ENCODE results near the gene CDX2.

DNA sequence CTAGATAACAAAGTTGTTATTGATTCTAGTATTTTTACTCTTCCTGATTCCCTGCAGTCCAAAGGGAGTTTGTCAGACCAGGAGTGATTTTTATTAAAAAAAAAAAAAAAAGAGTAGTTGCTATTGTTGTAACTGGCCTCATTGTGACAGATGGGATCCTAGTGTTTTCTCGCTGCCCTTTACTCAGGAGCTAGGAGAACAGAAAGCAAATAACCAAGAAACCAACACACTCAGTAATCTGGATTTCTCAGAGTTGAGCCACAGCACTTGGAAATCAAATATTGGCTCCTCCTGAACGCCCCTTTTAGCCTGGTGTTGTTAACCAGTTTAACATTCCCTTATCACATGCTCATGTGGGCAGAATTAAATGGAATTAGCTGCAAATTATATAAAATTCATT lies 57.6 kb downstream of the CDX2 start:
- TF ChIP-seq CTCF (IDR thresholded peaks at IDR 0.05; ENCODE audit: low read depth, low read length, missing input control) (no peak), TAF1 (conservative IDR thresholded peaks at IDR 0.05) (no peak), ZBTB33 (IDR thresholded peaks at IDR 0.05) (no peak), YY1 (IDR thresholded peaks at IDR 0.05) (no peak), FOXA1 (IDR thresholded peaks at IDR 0.05) (no peak), JUND (IDR thresholded peaks at IDR 0.05) (no peak)
- TF ChIP-seq, protein P1, sequence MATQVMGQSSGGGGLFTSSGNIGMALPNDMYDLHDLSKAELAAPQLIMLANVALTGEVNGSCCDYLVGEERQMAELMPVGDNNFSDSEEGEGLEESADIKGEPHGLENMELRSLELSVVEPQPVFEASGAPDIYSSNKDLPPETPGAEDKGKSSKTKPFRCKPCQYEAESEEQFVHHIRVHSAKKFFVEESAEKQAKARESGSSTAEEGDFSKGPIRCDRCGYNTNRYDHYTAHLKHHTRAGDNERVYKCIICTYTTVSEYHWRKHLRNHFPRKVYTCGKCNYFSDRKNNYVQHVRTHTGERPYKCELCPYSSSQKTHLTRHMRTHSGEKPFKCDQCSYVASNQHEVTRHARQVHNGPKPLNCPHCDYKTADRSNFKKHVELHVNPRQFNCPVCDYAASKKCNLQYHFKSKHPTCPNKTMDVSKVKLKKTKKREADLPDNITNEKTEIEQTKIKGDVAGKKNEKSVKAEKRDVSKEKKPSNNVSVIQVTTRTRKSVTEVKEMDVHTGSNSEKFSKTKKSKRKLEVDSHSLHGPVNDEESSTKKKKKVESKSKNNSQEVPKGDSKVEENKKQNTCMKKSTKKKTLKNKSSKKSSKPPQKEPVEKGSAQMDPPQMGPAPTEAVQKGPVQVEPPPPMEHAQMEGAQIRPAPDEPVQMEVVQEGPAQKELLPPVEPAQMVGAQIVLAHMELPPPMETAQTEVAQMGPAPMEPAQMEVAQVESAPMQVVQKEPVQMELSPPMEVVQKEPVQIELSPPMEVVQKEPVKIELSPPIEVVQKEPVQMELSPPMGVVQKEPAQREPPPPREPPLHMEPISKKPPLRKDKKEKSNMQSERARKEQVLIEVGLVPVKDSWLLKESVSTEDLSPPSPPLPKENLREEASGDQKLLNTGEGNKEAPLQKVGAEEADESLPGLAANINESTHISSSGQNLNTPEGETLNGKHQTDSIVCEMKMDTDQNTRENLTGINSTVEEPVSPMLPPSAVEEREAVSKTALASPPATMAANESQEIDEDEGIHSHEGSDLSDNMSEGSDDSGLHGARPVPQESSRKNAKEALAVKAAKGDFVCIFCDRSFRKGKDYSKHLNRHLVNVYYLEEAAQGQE (IDR thresholded peaks at IDR 0.05) = no peak
